ENCODE data around the gene WDPCP. TPM values are rescaled to one million over a fixed set of nuclear protein-coding genes. Genes with fewer than 3 reads are reported as not detected.
"Not testable (repeated sequence)": the region's sequence is repeated elsewhere in the genome, so short reads cannot be mapped to it uniquely, and the experiment has no call there.

WDPCP gene
- total RNA-seq, 1 donor from 2014 or later = 5.7 TPM

DNA sequence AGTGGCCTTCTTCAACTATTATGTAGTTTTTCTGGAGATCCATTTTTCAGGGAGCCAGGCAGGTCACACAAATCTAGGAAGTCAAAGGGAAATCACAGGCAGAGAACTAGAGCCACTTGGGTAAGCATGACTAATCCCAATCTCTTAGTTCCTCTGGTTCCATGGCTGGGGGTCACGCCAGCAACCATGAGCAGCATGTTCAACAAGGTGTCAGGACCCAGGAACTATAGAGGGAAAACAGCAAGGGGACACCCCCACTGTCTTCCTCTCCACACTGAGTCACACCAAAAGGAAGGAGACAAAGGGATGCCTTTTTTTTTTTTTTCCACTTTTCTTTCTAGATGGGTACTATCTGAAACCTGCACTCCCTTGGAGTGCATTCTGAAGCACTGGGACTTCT lies 286.8 kb downstream of the WDPCP start:
- peaks cover 5% of the 10 kb centered on the region for H3K27me3 Mint-ChIP-seq (ENCODE audit: unreplicated experiment)
- peaks cover 15% of the 10 kb centered on the region for H3K9me3 Mint-ChIP-seq (ENCODE audit: unreplicated experiment)
- H3K4me1 Mint-ChIP-seq (ENCODE audit: unreplicated experiment) = no peaks in the 10 kb centered on the region
- no peak for DNase-seq (ENCODE audit: low spot score)
- peaks cover 30% of the 10 kb centered on the region for H3K36me3 Mint-ChIP-seq (ENCODE audit: low read depth, unreplicated experiment)
- H3K4me3 Mint-ChIP-seq (ENCODE audit: unreplicated experiment) = no peak overlapping the region
- no peak overlapping the region for H3K27ac Mint-ChIP-seq (ENCODE audit: unreplicated experiment)
- TF ChIP-seq, protein P1, sequence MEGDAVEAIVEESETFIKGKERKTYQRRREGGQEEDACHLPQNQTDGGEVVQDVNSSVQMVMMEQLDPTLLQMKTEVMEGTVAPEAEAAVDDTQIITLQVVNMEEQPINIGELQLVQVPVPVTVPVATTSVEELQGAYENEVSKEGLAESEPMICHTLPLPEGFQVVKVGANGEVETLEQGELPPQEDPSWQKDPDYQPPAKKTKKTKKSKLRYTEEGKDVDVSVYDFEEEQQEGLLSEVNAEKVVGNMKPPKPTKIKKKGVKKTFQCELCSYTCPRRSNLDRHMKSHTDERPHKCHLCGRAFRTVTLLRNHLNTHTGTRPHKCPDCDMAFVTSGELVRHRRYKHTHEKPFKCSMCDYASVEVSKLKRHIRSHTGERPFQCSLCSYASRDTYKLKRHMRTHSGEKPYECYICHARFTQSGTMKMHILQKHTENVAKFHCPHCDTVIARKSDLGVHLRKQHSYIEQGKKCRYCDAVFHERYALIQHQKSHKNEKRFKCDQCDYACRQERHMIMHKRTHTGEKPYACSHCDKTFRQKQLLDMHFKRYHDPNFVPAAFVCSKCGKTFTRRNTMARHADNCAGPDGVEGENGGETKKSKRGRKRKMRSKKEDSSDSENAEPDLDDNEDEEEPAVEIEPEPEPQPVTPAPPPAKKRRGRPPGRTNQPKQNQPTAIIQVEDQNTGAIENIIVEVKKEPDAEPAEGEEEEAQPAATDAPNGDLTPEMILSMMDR (IDR thresholded peaks at IDR 0.05; ENCODE audit: unreplicated experiment) = no peak

DNA sequence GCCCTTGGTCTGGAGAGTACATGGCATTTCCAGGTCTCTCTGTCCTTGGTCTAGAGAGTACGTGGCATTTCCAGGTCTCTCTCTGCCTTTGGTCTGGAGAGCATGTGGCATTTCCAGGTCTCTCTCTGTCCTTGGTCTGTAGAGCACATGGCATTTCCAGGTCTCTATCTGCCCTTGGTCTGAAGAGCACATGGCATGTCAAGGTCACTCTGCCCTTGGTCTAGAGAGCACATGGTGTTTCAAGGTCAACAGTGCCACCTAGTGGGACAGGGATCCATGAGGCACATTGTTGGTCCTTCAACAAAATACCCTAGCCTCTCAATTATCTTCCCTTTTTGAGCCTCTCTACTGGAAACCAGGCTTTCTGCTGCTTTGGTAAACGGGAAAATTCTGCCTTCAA lies 287.4 kb downstream of the WDPCP start:
- H3K4me3 Mint-ChIP-seq (ENCODE audit: unreplicated experiment) = peak overlapping the region; percentile 34
- no peak for DNase-seq (ENCODE audit: low spot score)
- TF ChIP-seq, protein P1 (IDR thresholded peaks at IDR 0.05; ENCODE audit: unreplicated experiment) = no peak
- peaks cover 27% of the 10 kb centered on the region for H3K36me3 Mint-ChIP-seq (ENCODE audit: low read depth, unreplicated experiment)
- H3K27me3 Mint-ChIP-seq (ENCODE audit: unreplicated experiment) = peaks cover 5% of the 10 kb centered on the region
- H3K4me1 Mint-ChIP-seq (ENCODE audit: unreplicated experiment) = no peaks in the 10 kb centered on the region
- peaks cover 15% of the 10 kb centered on the region for H3K9me3 Mint-ChIP-seq (ENCODE audit: unreplicated experiment)
- no peak overlapping the region for H3K27ac Mint-ChIP-seq (ENCODE audit: unreplicated experiment)

DNA sequence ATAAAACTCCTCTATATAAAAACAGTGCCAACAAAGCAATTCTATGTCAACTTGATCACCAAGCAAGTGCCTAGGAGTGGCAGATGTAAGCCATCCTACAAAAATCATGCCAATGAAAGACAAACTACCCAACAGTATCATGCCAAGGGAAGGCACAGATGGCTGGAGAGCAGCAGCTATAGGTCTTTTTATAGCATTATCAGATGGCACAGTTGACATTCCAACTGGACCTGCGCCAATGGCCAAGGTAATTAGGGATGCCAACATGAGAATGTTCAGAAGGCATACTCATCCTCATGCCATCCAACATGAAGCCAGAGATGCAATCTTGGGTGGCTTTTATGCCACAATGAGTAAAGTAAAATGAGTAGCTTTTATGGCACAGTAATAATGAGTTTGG lies 300.3 kb downstream of the WDPCP start:
- no peak overlapping the region for H3K4me3 Mint-ChIP-seq (ENCODE audit: unreplicated experiment)
- TF ChIP-seq, protein P1 (IDR thresholded peaks at IDR 0.05; ENCODE audit: unreplicated experiment) = no peak
- H3K4me1 Mint-ChIP-seq (ENCODE audit: unreplicated experiment) = no peaks in the 10 kb centered on the region
- H3K27ac Mint-ChIP-seq (ENCODE audit: unreplicated experiment) = no peak overlapping the region
- no peaks in the 10 kb centered on the region for H3K36me3 Mint-ChIP-seq (ENCODE audit: low read depth, unreplicated experiment)
- H3K27me3 Mint-ChIP-seq (ENCODE audit: unreplicated experiment) = peaks cover 2% of the 10 kb centered on the region
- DNase-seq (ENCODE audit: low spot score) = no peak
- no peaks in the 10 kb centered on the region for H3K9me3 Mint-ChIP-seq (ENCODE audit: unreplicated experiment)

DNA sequence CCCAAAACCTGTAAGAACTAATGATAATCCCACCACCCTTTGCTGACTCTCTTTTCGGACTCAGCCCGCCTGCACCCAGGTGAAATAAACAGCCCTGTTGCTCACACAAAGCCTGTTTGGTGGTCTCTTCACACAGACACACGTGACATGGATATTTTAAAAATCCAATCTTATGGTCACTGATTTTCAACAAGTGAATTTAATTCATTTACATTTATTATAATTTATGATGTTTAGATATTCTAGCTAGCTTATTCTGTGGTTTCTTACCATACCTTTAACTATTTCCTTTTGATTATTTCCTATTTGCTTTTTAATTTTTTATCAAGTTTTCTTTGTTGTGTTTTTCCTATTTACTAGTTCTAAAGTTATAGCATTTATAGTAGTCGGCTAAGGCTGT lies 301.8 kb downstream of the WDPCP start:
- not testable (repeated sequence) for H3K36me3 Mint-ChIP-seq (ENCODE audit: low read depth, unreplicated experiment); H3K9me3 Mint-ChIP-seq (ENCODE audit: unreplicated experiment); H3K27me3 Mint-ChIP-seq (ENCODE audit: unreplicated experiment); H3K4me1 Mint-ChIP-seq (ENCODE audit: unreplicated experiment); DNase-seq (ENCODE audit: low spot score); H3K4me3 Mint-ChIP-seq (ENCODE audit: unreplicated experiment); H3K27ac Mint-ChIP-seq (ENCODE audit: unreplicated experiment)

DNA sequence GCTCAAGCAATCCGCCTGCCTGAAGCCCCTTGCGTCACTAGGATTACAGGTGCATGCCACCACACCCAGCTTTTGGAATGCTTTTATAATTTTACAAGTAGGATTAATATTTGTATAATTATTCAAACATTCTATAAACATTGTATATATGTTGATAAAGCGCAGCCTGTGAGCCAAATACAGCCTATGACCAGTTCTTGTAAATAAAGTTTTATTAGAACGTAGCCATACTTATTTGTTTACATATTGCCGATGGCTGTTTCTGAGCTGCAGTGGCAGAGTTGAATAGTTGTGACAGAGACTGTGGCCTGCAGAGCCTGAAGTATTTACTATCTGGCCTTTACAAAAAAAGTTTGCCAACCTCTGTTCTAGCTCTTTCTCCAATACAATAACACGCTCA lies 305.0 kb downstream of the WDPCP start:
- no peaks in the 10 kb centered on the region for H3K4me1 Mint-ChIP-seq (ENCODE audit: unreplicated experiment)
- H3K27me3 Mint-ChIP-seq (ENCODE audit: unreplicated experiment) = peaks cover 2% of the 10 kb centered on the region
- no peak overlapping the region for H3K27ac Mint-ChIP-seq (ENCODE audit: unreplicated experiment)
- TF ChIP-seq, protein P1 (IDR thresholded peaks at IDR 0.05; ENCODE audit: unreplicated experiment) = no peak
- no peaks in the 10 kb centered on the region for H3K9me3 Mint-ChIP-seq (ENCODE audit: unreplicated experiment)
- no peak for DNase-seq (ENCODE audit: low spot score)
- no peak overlapping the region for H3K4me3 Mint-ChIP-seq (ENCODE audit: unreplicated experiment)
- H3K36me3 Mint-ChIP-seq (ENCODE audit: low read depth, unreplicated experiment) = peaks cover 4% of the 10 kb centered on the region

DNA sequence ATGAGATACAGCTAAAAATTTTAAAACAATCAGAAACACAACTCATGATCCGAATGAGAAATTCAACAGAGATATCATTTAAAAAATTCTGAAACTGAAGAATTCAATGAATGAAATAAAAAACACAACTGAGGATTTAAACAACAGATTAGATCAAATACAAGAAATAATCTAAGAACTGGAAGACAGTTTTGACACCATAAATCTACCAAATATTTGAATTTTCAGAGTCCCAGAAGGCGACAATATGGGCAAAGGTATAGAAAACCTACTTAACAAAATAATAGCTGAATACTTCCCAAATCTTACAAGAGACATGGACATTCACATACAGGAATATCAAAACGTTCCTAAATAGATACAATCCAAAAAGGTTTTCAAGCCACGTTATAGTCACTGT lies 315.7 kb downstream of the WDPCP start:
- peaks cover 4% of the 10 kb centered on the region for H3K36me3 Mint-ChIP-seq (ENCODE audit: low read depth, unreplicated experiment)
- H3K4me1 Mint-ChIP-seq (ENCODE audit: unreplicated experiment) = no peaks in the 10 kb centered on the region
- no peak overlapping the region for H3K27ac Mint-ChIP-seq (ENCODE audit: unreplicated experiment)
- no peak overlapping the region for H3K4me3 Mint-ChIP-seq (ENCODE audit: unreplicated experiment)
- H3K9me3 Mint-ChIP-seq (ENCODE audit: unreplicated experiment) = peaks cover 5% of the 10 kb centered on the region
- H3K27me3 Mint-ChIP-seq (ENCODE audit: unreplicated experiment) = peaks cover 2% of the 10 kb centered on the region
- DNase-seq (ENCODE audit: low spot score) = no peak
- TF ChIP-seq, protein P1 (IDR thresholded peaks at IDR 0.05; ENCODE audit: unreplicated experiment) = no peak

All from endothelial cell (in vitro differentiated cells).